ENCODE data around the gene UBA5.

Gene UBA5

DNA sequence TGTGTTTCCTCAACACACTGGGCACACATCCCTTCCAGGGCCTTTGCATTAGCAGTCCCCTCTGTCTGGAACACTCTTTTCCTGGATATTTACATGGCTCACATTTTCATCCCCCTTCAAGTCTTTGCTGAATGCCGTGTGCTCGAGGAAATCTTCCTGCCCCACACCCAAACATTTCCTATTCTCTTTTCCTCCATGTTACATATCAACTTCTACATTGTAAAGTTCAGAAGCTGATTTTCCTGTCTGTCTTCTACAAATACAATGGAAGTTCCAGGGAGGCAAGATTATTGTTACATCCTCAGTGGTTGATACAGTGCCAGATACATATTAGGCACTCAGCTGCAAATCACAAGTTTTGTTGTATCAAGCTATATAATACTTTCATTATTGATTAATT is 4.7 kb upstream of the UBA5 start:
- DNase-seq = no peak

DNA sequence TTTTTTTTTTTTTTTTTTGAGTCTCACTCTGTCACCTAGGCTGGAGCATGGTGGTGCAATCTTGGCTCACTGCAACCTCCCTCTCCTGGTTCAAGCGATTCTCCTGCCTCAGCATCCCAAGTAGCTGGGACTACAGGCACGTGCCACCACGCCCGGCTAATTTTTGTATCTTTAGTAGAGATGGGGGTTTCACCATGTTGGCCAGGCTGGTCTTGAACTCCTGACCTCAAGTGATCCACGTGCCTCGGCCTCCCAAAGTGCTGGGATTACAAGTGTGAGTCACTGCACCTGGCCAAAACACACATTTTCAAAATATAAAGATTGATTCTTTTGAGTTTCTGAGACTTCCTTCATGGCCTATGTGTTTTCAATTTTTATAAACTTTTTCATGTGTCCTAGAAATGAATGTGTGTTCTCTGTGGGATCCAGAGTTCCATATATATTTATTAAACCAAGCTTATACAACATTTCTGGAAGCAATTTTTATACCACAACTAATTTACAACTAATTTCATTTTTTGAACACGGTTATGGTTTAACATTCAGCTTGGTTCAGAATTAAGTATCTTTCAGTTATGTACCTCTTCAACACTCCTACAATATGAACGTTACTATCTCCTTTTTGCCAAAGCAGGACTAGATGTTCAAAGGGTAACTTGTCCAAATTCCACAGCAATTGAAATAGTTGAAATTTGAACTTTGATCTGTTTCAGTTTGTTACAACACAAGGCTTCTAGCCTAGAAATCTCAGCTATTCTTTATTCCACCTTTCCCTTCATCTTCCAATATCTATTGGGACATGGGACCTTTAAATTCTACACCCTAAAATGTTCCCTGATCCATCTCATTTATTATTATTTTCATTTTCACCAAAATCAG is 2.0 kb upstream of the UBA5 start:
- DNase-seq = no peak

DNA sequence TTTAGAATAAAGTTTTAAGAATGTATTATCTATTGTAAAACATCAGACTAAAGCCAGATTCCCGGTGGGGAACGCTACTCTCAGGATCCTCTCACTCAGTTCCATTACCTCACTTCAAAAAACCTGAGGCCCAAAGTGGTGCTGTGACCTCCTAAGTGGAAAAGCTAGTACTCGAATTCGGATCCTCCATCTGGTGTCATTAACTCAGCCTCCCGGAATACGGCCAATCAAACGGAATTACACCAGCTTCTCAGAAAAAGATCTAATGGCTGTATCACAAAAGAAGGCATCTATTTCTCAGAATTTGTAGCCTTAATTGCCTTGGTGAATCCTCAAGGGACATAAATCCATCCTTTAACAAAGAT is 1.1 kb upstream of the UBA5 start:
- no peak for DNase-seq

DNA sequence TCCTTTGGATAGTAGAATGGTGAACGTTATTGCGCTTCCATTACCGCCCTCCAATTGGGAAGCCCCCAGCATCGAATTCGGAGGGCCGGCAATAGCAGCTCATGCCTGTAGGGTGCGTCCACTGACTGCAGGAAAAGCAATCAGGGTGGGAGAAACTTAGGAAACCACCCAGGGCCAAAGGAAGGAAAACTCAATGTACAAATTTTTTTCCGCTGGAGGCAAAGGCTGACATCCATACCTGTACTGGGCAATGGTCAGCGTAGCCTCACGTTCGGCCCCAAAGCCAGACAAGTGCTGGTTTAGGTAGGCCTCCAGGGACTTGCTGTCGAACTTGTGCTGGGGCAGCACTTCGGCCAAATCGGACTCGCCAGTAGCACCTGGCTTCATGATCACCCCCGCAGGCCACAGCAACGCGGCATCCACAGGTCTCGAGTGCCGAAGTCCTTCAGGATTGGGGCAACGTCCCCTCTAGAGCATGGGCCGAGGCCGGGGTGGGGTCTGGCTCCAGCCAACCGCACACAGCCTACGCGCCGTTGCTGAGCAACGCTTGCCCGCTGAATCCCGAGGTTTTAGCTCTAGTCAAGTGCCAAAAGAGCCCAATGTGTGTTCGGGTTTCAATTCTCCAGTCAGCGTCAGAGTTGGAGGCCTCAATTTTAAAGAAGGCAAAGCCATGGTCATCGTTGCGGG is 621 bp upstream of the UBA5 start, which contains the start of gene ACAD11:
Gene ACAD11, minus strand, starts transcription at position 445 of the 687 bp plus-strand sequence. Its CDS starts 58 bp downstream, at position 387.
- peak; percentile 32 for DNase-seq

DNA sequence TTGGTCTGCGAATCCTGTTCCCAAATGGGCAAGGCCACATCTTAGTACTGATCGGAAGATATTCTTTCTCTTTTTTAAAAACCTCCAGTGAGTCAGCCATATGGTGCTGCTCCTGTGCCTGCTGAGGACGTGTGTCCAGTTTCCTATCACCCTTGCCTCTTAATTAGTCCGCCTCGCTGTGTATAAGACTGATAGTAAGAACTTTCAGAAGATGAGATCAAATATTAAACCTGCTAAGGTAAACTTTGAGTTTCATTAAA is 612 bp downstream of the UBA5 start:
- no peak for DNase-seq

DNA sequence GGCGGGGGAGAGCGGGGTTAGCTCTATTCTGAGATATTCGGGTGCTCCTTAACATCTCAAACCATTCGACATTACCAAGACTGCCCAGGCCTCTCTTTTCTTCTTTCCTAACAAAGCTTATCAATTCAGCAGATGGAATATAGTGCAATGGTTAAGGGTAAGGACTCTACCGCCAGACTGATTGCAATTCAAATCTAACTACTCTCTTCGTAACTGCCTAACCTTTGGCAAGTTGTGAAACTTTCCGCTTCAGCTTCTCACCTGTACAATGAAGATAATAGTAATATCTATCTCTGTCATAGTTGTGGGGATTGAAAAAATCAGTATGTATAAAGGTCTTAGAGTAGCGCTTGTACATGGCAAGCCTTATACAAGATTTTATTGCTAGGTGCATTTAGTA is 972 bp downstream of the UBA5 start:
- no peak for DNase-seq

DNA sequence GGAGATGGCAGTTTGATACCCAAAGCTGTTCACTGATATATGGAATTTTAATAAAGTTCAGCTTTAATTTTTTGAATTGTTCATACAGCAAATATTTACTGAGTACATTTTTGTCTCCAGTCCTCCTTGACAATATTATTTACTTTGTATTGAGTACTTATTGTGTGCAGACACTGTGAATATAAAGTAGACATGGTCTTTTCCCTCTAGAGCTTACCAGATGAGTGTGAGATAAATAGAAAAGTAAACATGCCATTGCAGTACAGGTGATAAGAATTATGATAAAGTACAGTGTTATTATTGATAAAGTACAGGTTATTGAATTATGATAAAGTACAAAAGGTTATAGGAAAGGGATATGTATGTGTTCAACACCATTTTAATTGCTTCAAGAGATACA is 2.1 kb downstream of the UBA5 start:
- DNase-seq = no peak

DNA sequence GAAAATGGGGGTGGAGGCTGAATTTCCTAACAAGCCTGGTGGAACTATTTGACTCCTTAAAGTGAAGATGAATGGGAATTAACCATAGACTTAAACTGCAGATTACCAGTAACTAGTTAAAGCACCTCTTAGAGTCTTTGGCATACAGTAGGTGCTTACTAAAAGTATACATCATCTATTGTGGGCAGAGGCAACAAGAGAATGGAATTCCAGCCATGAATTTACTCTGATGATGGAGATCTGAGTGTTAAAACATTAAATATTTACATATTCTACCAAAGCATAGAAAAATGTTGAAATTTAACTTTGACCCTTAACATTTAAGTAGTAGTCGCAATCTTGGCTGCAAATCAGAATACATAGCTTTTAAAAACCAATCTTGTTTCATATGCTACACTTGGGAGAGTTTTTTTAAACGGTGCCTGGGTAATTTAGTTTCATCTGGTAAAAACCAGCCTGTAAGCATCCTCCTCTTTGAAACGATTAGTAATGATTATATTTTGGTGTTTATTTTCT is 5.2 kb downstream of the UBA5 start:
- DNase-seq = no peak

DNA sequence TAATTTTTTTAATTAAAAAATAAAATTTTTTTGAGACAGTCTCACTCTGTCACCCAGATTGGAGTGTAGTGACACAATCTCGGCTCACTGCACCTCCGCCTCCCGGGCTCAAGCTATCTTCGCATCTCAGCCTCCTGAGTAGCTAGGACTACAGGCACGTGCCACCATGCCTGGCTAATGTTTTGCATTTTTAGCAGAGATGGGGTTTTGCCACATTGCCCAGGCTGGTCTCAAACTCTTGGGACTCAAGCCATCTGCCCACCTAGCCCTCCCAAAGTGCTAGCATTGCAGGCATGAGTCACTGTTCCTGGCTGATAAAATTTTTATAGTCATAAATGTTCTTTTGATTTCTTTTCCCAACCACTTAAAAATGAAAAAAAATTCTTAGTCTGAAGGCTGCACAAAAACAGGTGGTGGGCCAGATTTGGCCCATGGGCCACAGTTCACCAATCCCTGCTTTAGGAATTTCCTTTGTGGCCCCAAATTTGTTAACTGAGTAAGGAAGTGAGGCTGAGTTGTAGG is 9.2 kb downstream of the UBA5 start:
- no peak for DNase-seq

DNA sequence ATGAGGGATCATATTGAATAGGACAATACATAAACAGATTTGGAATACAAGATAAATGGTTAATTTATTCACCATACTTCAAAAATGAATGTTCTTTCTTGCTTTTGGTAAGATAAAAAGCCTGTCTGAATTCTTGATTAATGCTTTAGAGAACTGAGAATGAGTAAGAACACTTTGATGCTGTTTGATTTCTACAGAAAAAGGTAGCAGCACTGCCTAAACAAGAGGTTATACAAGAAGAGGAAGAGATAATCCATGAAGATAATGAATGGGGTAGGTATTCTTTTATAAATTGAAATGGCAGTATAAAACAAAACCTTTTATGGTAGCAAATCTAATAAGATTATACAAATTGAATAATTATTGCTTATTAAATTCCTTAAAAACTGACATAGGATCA is 15.3 kb downstream of the UBA5 start:
- no peak for DNase-seq

DNA sequence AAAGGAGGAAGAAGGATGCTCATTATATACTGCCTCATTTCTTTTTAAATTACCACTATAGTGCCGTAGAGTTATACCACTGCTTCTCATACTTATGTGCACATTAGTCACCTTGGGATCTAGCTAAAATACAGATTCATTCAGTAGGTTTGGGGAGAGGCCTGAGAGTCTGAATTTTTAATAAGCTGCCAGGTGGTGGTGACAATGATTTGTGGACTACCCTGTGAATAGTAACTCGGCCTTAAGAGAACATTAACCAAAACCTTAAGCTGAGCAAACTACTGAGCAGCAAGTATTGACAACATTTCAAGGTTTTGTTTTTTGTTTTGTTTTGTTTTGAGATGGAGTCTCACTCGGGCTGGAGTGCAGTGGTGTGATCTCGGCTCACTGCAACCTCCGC is 19.8 kb downstream of the UBA5 start:
- DNase-seq = no peak

DNA sequence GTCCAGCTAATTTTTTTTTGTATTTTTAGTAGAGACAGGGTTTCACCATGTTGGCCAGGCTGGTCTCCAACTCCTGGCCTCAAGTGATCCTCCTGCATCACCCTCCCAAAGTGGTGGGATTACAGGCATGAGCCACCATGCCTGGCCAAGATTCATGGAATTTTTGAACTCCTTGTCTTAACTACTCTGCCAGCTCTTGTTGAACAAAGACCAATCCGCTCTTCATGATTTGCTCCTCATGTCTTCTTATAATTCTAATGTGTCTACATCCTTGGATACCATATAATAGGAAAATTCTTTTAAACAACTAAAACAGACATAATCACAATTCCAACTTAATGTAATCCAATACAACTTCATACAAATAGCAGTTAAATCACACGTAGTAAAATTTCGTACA is 21.3 kb downstream of the UBA5 start:
- DNase-seq = no peak

DNA sequence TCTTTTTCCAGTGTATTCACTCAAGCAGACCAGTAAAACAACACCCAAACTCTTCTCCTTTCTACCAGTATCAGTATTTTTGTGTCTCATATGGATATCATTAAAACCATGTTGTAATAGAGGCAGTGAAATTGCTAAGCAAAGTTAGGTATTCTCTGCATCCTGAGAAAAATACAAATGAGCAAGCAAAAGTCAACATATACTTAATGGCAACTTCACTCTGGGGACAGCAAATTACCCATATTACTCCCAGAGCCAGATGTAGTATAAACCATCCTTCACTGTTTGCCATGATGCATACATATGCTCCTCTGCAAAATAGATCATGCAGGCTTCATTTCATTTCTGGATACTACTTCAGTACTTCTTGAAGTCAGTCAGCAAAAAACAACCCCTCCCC is 22.1 kb downstream of the UBA5 start:
- no peak for DNase-seq

DNA sequence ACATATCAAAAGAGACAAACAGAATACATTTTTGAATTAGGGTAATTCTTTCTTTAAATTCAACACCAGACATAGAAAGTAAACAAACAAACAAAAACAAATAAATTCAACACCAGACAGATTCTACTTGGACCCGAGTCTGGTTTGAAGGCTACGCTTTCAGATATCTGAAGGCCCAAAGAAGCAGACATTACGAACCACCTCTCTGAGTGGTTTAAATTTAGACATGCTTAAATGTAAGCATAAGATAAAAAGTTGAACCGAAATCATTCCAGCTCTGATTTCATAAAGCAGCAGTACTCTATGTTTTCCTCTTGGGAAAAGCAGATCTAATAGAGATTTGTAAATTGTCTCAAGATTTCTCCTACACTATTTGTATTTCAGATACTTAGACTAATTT is 29.9 kb downstream of the UBA5 start:
- DNase-seq = no peak

DNA sequence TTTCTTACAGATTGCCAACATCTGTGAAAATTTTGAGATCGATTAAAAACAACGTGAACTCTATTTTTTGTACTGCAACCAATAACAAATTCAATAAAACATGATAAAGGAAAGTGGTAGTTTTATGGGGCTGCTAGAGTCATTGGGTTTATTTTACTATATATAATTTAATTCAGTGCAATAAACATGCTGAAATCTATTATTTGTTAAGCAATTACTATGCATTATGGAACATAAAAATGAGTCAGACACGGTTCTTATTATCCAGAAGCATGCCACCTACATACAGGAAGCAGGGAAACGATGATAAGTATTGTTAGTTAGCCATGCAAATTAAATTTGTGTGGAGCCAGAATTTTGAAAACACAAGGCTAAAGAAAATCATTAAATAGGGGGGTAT is 34.9 kb downstream of the UBA5 start:
- DNase-seq = no peak

DNA sequence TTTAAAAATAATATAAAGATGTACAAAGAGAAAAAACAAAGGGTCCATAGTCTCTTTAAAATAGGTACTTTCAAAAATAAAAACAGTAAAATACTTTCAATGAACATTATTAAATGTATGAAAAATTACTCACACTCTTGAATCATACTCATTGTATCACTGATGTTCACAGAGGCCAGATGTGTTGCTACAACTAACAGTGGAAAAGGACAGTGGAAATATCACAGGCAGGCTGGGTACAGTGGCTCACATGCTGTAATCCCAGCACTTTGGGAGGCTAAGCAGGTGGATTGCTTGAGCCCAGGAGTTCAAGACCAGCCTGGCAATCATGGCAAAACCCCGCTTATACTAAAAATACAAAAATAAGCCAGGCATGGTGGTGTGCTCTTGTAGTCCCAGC is 35.3 kb downstream of the UBA5 start:
- no peak for DNase-seq

DNA sequence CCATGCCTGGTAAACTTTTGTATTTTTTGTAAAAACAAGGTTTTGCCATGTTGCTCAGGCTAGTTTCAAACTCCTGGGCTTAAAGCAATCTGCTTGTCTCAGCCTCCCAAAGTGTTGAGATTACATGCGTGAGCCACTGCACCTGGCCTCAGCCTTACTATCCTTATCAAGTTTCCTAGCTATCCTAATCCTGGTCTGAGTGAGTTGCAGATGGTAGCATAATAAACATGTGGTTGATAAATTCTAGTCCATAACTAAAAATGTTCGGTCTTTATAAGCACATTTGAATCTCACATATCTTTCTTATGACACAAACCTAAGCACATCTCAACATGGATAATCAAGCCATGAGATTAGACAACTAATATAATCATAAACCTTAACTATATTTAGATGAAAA is 43.6 kb downstream of the UBA5 start:
- DNase-seq = no peak

DNA sequence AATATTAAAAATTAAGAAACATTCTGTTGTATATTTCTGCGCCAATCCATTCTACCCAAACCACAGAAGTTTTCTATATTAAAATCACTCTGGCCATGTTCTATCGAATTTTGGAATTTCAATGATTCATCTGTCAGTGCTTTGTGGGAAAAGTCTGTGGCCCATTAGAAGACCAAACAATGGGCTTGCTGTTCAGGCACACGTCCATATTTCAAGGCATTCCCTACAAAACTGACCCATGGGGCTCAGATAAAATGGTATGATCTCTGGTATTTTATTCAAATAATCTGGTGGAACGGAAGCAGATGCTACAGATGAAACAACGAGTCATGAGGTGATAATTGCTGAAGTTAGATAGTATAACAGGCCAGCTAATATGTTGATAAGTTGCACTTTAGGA is 49.6 kb downstream of the UBA5 start:
- no peak for DNase-seq

DNA sequence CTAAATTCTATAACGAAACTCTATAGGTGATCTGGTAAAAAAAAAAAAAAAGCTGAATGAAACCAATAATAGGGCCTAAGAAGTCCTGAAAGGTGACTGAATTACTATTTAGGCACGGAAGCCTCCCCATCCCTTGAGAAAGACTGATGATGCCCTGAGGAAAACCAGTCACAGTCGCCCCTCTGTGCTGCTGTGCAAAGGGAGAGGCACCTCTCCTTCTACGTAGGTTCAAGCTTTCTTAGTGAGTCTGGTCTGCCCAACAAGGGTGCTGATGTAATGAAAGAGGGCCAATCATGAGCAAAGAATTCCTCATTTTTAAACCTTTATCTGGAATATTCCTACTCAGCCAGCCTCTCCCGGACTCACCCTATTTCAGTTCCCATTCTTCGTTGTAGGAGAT is 50.2 kb downstream of the UBA5 start:
- DNase-seq = no peak

DNA sequence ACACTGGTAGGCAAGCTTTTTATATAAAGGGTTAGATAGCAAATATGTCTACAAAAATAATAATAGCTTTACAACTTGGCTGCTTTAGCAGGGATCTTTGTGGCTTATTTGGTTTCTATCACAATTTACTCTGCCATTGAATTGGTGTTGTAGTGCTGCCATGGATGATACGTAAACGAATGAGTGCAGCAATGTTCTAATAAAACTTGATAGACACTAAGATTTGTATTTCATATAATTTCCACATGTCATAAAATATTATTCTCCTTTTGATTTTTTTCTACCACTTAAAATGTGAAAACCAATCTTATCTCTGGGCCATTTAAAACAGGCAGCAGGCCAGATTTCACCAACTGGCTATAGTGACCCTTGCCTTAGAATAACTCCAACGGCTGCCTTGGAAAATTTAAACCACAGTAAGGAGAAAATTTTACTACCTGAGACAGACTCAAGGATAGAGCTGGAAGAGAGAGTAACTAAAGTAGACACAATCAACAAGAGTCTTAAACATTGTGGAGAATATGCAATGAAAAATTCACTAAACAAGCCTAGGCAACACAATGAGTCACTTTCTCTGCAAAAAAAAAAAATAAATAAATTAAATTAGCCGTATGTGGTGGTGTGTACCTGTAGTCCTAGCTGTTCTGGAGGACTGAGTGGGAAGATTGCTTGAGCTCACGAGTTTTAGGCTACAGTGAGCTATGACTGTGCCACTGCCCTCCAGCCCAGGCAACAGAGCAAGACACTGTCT is 54.0 kb downstream of the UBA5 start:
- DNase-seq = no peak

DNA sequence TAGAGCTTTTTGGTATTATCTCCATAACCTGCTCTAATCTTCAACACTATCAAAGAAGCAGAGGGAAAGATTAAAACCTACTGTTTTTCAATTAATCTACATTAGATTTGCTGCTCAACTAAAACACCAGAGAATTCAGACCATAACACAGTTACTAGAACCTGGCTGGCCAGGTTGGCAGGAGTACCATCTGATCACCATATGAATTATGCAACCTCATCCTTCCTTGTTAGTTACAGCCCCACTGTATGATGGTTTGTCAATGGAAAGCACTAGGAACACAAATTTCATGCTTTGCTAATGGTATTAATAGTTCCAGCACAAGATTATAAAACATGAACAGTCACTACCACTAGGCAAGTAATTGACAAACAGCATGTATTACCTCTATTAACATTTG is 56.2 kb downstream of the UBA5 start:
- DNase-seq = no peak

DNA sequence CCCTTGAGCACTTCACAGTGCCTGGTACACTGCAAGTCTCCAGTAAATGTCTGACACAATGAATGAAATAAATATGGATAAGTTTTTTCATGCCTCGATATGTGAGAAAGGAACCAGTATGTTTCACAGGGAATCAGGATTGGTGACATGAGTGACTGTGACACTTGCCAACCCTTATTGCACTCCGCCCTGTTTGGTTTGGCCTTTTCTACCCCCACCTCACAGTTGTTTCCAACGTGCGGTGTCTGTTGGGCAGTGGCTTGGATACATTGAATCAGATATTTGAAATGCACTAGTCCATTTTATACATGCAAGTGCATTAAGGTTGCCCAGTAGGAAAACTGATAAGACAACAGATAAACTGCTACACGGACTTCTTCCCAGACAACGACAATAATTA is 60.1 kb downstream of the UBA5 start:
- no peak for DNase-seq

DNA sequence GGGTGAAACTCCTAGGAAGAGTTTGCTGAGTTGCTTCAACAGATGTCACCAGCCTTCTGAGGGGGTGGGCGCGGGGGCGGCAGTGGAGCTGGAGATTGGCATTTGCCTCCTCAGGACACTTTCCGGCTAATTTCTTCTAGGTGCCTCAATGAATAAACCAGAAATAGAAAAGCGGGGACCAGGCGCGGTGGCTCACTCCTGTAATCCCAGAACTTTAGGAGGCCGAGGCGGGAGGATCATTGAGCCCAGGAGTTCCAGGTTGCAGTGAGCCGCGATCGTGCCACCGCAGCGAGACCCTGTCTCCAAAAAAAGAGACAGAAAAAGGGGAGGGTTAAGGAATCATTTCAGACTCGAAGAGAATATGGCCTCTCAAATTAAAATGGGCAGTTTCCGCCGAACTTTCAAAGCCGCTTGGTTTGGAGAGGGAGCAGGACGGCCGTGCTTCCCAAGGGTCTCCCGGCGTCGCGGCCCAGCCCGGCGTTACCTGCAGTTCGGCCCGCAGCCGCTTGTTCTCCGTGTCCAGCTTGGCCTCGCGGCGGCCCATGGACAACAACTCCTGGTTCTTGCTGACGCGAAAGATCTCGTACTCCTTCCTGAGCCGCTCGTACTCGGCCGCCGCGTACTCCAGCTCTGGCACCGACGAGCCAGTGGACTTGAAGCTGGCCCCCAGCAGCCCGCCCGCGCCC is 61.5 kb downstream of the UBA5 start:
- DNase-seq = no peak

Data from GDM1 (cell line).